NCI-H2029 (cell line): Measurements from ENCODE around the gene FAM53A.

Source experiments
- DNase-seq: peaks from one replicate; lab custom pipeline; 2025; lab: John Stamatoyannopoulos, UW

Gene FAM53A

GRCh38 chr4:1683736-1684505 is at the start of gene FAM53A:
Gene FAM53A (minus strand): TSS chr4:1684313. CDS start chr4:1668741, 15,572 bp downstream.
- DNase-seq: peak; percentile 84

GRCh38 chr4:1732911-1733310 is 48.8 kb upstream of the FAM53A start:
- no peak for DNase-seq

GRCh38 chr4:1731180-1731579 is 47.1 kb upstream of the FAM53A start:
- DNase-seq: no peak

- no peak for DNase-seq
Measured at GRCh38 chr4:1730532-1731135, 46.5 kb upstream of the FAM53A start.

- no peak for DNase-seq
Measured at GRCh38 chr4:1728061-1728980, 44.2 kb upstream of the FAM53A start.

GRCh38 chr4:1727117-1728031 is 43.3 kb upstream of the FAM53A start:
- DNase-seq: no peak

GRCh38 chr4:1726146-1726934 is 42.2 kb upstream of the FAM53A start:
- DNase-seq: peak; percentile 66

GRCh38 chr4:1725521-1725920 is 41.4 kb upstream of the FAM53A start:
- no peak for DNase-seq

GRCh38 chr4:1723131-1723801 is 39.2 kb upstream of the FAM53A start:
- DNase-seq: no peak

GRCh38 chr4:1722551-1723118 is 38.5 kb upstream of the FAM53A start:
- DNase-seq: no peak

GRCh38 chr4:1721666-1722550 is 37.8 kb upstream of the FAM53A start:
- DNase-seq: no peak

GRCh38 chr4:1721003-1721665 is 37.0 kb upstream of the FAM53A start, which contains the start of the genes TACC3 and TMEM129:
Gene TACC3 (plus strand): TSS chr4:1721521. CDS start chr4:1723422, 1,901 bp downstream.
Gene TMEM129 (minus strand): TSS chr4:1721323. CDS start chr4:1720837, 486 bp downstream.
- DNase-seq: peak; percentile 96

GRCh38 chr4:1720163-1720983 is 36.3 kb upstream of the FAM53A start:
- no peak for DNase-seq

- no peak for DNase-seq
Measured at GRCh38 chr4:1718095-1718850, 34.2 kb upstream of the FAM53A start.

- no peak for DNase-seq
Measured at GRCh38 chr4:1717129-1718094, 33.3 kb upstream of the FAM53A start.
